HG03066 (cell line): ENCODE results near the gene MAP1B.

Experiments
- ATAC-seq: cut with Tn5 transposase; IDR thresholded peaks from one replicate; pipeline ENCODE4 v1.9.1; 2021; ENCODE audit warnings: low read depth; ENCODE audit not compliant: unreplicated experiment

The MAP1B gene

DNA sequence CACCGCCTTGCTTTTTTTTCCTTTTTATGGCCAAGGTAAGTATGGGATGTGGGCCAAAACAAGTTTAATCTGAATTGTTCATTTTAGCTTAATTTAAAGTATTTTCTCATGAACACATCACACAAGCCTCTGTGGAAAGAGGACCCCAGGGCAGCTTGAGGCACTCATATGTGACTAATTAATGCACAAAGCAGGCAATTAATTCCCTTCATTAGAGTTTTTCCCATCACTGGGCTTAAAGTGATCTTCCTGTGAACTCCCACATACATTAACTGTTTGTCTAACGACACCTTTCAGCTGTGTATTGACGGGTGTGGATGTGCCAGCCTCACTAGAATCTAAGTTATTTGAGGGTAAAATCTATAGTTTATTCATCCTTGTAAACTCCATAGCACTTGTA lies 109.5 kb downstream of the MAP1B start:
- no peak for ATAC-seq

DNA sequence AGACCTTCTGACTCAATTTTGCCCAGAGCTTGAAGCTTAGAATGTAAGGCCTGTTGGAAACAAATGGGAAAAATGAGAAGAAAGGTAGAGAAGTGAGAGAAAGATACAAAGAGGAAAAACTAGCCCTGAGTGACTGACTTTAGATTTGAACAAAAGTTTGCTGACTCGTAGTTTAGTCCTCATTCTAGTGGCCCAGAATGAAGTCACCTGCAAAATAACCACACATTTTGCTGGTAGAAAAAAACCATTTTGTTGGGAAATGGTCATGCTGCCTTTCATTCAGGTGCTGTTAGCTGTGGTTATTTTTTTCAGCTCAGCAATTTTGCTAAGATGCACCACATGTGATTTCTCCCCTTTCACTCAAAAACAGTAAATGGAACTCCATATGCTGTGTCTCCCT lies 113.8 kb downstream of the MAP1B start:
- ATAC-seq: no peak

DNA sequence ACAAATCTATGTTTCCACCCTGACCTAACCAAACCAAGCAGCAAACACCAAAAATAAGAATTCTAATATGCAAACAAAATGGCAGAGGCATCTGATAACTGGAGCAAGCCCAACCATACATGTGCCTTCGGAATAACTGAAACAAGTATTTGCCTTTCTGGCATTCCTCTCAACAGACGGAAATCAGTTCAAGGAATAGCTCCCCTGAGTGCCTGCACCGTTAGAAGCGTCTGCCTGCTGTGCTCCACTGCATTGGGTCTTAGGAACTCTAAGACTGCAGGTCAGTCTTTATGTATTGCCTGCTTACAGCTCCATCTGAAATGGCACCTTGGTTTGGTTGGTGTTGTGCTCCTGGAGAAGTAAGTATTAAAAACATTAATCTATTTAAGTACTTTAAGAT lies 114.3 kb downstream of the MAP1B start:
- ATAC-seq: no peak

DNA sequence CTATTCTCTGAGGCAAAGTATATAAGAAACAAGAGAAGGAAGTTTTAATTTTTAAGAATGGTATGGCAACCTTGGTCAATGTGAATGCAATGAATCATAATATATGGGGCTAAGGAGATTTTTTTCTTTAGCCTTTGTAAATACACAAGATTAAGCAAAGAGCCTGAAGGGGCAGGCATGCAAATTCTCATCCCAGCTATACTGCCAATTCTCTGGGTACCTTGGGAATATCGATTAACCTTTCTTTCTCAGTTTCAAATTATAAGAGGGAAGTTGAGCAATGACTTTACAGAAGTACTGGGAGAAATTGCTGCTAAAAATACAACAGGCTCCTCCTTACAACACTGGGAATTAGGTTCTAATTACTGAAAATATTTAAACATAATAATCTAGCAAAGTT lies 115.2 kb downstream of the MAP1B start:
- ATAC-seq: no peak

DNA sequence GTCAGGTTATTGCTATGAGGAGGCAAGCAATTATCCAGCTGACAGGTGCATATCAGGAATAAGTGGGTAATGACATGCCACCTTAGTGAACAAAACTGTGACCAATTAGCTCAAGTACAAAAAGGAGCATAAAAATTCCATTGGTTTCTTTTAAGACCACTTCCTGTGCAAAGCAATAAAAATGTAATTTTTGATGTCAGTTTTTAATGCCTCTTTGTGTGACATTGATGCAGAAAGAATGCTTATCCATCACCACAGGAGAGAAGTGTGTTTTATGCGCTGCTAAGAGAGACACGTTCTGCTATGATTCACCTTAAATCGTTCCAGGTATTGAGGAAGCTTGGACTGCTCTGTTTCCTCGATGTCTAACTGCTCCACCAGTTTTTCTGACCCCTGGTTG lies 116.1 kb downstream of the MAP1B start:
- ATAC-seq: no peak

DNA sequence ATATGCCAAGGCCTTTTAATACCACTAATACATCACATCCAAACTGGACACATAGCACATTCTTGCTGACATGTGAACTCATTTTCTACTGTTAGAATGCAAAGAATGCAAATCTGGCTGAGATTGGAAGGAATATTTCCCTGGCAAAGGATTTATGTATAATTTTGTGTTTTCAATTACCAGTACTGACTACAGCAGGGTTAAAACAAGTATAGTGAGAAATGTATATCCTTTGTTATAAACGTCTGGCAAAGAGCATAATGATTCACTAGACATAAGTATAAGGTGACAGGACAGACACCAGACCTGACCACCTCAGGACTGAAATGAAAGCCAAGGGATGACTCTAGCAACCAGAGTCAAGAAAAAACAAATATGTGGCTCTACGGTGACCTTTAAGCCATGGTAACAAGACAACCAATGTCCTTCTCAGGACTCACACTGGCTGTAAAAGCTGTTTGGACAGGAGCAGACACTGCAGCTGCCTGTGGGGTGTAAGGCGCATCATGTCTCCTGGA lies 117.7 kb downstream of the MAP1B start:
- ATAC-seq: no peak

DNA sequence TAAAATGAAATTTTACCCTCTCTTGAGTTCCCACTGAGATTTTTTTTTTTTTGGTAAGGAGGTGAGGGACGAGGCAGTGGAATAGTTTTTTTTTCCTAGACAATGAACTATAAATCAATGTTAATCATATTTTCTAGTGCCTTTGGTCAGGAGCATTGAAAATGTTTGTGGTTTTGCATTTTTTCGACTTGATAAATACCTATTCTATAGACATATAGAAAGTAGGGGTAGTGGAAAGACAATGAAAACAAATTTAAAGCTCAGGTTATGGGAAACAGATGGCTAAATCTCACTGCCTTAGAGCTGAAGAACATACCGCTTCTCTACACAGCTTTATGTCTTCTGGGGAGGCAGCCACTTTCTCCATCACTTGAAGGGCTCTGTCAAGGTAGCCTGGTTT lies 118.5 kb downstream of the MAP1B start:
- no peak for ATAC-seq

DNA sequence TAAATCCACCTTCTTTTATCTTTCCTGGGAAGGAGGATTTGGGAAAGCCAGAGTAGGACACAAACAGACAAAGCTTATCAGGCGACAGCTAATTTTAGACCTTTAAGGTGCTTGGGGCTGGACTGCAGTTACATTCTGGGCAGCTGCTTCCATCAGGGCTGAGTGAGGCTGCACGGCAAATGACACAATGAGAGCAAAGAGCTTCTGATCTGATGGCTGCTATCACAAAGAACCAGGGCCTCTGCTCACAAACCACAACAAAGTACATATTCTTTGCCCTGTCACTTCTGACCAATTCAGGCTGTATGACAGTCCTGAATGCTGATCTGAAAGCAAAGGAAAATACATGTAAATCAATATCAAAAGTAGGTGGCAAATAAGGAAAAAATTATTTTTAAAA lies 119.7 kb downstream of the MAP1B start:
- ATAC-seq: no peak

DNA sequence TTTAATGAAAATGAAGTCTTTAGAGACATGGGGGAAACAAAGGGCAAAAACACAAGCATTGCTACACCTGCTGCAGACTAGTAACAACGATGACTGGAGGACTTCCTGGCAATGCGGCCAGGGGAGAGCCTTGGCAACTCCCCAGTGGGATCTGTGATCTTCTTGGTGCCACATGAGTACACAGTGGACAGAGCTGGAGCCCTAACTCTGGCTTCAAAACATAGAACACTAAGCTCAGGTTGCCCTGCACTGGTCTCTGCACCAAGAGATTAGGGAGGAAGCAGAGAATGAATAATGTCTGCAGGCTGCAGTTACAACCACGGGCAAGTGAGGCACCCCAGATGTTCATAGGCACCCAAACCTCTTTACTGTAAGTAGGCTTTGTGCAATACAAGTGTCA lies 121.7 kb downstream of the MAP1B start:
- no peak for ATAC-seq

DNA sequence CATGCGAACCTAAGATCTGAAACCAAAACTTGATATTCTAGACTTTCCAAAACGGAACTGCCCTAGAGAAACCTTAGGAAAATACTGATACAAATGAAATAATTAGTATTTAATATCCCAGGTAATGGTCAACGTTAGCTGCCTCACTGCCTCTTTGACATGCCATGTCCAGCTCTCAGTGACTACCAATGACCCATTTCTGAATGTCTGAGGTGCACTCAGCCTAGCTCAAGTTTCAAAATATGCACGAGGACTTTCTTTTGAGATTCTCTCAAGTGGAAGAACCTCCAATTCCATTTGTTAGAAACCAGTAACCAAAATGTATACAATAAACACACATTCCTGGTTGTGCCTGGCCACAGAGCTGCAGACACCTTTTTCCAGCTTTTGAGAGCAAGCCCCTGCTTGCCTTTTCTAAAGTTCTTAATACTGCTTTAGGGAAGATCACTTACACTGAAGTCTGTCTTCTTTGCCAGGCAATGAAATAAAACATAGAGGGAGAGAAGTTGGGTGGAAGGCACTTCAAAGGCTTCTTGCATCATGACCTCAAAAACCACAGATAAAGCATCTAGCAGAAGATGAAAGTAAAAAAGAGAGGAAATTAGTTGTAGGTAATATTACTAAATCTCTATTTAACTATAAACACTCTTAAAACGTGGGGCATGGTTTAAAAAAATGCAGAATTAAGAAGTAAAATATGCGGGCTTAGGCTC lies 124.9 kb downstream of the MAP1B start:
- no peak for ATAC-seq

DNA sequence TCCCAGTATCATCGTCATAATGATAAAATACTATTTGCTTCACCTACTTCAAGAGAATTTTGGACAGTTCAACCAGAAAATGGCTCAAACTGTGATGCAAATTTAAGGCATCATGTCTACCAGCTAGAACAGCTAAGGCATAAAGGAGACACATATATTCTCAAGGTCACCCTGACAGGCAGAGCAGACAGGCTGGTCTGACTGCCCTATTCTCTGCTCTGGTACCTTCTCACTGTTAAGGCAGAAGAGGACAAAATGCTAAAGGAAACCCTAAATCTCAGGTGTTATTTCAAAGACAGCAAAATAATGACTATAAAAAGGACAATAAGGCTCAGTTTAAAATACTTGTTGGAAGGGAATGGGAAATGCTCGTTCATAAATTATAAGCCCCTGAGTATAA lies 125.6 kb downstream of the MAP1B start:
- ATAC-seq: no peak

DNA sequence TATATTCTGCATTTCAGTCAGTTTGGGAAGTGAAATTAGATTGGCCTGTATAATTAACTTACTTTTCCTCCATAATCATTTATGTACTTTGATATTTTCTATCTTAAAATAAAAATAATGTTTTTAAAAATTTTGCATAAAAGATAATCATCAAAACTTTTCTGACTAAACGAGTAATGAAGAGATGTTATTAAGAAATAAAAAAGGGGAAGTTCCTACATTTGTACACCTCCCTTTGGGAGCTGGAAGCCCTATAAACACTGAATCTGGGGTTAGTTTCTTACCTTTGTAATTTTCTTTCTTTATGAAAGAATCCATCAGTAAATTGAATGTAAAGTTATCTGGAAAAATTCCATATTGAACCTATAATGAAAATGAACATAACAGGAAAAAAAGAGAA lies 126.6 kb downstream of the MAP1B start:
- ATAC-seq: no peak

DNA sequence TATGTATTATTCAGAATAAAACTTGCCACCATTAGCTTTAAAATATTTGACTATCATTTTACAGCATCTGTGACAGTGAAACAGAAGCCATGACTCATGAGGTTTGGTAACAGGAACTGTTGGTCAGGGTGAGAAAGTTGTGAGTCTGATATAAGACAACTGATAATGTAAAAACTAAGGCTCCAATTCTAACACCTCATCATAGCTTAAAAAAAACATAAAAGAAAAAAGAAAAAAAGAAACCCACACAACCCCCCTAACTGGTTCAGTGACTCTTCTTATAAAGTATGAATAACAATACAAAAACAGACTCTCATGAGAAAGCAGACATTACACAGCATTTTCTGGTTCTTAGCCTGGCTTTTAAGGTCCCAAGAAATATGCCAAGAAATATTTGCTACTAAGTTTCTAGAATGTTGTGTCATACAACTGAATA lies 127.0 kb downstream of the MAP1B start:
- ATAC-seq: peak; percentile 85

DNA sequence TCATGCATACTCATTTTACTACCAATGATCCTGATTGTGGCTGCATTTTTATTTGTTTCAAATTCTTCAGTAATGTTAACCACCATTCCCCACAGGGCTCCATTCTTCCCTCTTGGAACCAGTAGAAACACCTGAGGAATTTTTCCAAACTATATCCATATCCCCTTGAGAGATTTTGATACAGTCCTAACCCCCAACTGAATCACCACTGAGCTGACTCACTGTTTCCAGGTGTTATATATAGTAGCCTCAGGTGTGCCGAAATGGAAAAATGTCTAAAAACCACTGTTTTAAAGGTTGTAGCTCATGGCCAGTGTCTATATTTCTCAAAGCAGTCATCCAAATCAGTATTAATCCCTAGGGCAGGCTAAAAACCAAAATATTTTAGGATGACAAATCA lies 127.6 kb downstream of the MAP1B start:
- ATAC-seq: no peak

DNA sequence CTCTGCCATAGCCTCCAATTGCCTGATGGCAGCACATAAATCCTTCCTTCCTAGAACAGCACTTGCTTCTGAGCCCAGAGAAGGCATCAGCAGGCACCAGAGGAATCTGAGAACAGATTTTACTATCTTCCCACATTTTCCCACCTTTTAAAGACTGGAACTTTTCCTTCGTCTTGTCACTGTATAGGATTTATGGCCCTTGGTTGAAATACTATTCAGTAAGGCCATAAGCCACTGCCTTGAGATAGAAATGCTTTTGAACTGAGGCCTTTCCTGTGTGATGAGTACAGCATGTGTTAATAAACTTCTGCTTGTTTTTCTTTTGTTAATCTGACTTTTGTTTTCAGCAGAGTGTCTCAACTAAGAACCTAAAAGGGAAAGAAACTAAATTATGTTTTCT lies 128.4 kb downstream of the MAP1B start:
- no peak for ATAC-seq

DNA sequence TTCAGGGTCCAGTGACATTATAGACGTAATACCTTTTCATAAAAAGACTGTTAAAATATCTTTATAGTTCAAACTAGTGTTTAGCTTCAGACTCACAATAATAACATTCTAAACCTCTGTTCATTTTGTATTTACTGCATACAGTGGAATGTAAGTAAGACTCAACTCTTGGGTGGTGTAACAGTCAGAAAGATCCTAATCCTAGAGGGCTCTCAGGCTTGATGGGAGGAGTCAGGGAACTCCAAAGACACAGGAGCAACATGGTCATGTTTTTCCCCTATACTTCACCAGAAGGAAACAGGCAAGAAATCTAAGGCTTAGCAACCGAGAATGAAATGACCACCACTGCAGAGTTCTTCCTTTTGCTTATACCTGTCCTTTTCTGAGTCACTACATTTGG lies 130.1 kb downstream of the MAP1B start:
- ATAC-seq: no peak

DNA sequence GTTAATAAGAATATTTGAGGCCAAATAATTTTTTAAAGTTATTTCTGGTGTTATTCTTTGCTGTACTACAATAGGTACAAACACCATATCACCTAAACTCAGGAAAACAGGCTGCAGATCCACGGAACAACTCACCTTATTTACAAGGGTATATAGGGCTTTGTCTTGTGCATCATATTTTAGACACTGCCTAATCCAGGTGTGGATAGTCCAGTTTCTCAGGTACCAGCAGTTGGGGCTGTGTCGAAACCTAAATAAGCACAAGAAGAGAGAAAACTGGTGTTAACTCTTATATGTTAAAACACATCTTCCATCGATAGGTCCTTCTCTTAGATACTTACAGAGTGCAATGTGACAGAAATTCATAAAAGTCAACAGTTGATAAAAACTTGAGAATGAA lies 130.6 kb downstream of the MAP1B start:
- no peak for ATAC-seq

DNA sequence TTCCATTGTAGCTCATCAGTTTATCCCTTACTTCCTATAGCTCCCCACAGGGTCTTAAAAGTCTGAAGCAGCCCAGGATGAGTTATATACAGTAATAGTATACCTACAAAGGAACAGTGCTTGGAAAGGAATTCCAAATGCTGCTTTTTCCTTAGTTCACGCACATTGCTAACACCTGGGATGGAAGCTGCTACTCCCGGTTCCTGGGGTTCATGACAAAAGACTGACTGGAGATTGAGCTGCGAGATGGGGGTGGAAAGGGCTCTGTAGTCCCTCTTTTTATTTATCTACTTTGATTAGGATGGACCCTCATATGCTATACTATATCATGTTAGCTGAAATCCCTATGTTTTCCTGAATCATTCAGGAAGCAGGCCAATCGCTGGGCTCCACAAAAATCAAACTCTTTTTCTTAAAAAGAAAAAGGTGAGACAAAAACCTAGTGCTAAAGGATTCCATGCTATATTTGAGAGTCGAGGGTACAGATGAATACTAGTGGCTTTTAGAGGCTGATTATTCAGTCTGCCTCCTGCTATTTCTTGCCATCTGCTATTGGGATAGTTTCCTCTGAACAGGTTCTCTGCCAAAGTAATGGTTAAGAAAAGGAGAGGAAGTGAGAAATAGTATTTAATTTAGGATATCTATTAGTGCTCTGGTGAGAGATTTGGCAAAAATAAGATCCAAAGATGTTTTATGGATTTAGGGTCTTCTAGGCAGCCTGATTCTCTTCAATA lies 131.6 kb downstream of the MAP1B start:
- no peak for ATAC-seq

DNA sequence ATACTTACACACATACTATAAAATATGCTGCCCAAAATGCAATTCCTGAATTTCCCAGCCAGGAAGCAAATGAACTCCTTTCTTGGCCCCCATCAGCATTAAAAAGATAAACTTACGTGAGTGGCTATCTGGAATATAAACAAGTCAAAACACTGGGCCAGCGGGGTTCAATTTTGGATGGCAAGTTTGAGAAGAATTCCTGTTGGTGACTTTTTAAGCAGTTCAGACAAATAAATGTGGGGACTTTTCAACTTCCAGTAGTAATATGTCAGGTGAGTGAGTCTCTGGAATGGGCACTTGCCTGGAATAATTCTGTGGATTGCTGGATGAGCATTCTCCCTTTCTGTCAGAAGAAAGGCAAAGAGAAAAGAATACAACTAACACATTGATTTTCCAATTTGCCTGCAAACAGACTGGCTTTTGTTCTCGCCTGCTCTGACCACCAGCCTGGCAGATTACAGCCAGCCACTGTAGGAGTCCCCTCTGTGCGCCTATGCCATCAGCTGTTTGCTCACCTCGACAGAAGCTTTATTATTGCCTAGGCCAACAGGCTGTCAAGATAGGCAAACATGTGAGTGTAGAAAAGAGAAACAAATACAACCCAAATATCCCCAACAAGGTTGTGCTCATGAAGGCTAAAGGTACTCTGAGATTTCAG lies 134.2 kb downstream of the MAP1B start:
- no peak for ATAC-seq

DNA sequence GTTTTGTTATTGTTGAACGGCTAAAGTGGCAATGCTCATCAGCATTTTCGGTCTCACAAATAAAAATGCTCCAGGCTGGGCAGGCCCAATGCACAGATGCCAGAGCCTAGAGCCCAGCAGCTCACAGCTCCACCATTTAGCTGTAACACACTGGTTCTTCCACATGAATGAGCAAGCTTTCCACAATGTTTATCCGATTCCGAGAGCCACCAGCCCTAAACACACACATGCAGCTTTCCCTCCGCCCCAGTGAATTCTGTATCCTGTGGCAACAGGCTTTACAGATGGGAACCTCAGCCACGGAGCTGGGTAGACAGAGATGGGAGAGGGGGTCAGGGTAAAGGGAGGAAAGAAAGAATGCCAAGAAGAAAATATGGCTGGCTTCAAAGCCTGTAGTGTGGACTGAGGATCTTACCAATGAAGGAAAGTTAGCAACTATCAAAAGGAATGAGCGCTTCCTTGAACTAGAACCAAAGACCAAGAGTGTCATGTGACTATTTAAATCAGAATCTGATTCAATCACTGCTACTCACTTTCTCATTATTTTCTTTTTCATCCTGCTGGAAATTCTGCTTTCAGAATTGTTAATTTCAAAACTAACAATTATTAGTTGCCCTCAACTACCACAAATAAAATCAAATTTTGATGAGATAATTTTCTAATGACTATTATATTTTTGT lies 135.7 kb downstream of the MAP1B start:
- no peak for ATAC-seq

DNA sequence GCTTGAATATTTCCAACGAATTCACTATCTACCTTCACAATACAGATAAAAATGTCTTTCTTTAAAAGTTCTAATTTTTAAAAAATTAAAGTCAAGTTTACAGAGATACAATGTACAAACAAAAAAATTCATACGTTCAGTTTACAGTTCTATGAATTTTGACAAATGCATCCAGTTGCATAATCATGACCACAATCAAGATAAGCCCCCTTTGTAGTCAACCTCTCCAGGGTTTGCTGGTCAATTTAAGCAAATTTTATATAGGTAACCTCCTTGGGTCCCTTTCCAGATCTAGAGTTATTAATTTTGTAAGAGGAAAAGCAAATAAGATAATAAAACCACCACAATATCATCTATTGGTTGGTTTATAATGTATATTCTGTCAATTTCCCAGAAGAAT lies 136.4 kb downstream of the MAP1B start:
- ATAC-seq: no peak
